Epithelial cell of proximal tubule (primary cell): ENCODE data around the gene MPDU1. TPM values are rescaled to one million over a fixed set of nuclear protein-coding genes. Genes with fewer than 3 reads are reported as not detected.

Experiments
- DNase-seq: peaks from one replicate; pipeline ENCODE4 v3.0.0-alpha.2; 2011; ENCODE audit warnings: low read depth
- H3K4me3 ChIP-seq: 2 replicates; pipeline ENCODE4 v1.5.1; 2011; ENCODE audit warnings: low read depth, mild to moderate bottlenecking, low read length
- total RNA-seq: library from RNA; depleted of rRNA; stranded (reverse); fragments of >200 nt; gene quantifications from 2 replicates; pipeline ENCODE4 v1.2.3, GENCODE V29; 2015
- TF ChIP-seq, protein P1 (sequence below): conservative IDR thresholded peaks from 2 replicates; pipeline ENCODE4 v1.5.1; 2012; ENCODE audit warnings: low read depth, mild to moderate bottlenecking, low read length

Gene MPDU1
- 236 and 272 TPM in 2 replicates for total RNA-seq

DNA sequence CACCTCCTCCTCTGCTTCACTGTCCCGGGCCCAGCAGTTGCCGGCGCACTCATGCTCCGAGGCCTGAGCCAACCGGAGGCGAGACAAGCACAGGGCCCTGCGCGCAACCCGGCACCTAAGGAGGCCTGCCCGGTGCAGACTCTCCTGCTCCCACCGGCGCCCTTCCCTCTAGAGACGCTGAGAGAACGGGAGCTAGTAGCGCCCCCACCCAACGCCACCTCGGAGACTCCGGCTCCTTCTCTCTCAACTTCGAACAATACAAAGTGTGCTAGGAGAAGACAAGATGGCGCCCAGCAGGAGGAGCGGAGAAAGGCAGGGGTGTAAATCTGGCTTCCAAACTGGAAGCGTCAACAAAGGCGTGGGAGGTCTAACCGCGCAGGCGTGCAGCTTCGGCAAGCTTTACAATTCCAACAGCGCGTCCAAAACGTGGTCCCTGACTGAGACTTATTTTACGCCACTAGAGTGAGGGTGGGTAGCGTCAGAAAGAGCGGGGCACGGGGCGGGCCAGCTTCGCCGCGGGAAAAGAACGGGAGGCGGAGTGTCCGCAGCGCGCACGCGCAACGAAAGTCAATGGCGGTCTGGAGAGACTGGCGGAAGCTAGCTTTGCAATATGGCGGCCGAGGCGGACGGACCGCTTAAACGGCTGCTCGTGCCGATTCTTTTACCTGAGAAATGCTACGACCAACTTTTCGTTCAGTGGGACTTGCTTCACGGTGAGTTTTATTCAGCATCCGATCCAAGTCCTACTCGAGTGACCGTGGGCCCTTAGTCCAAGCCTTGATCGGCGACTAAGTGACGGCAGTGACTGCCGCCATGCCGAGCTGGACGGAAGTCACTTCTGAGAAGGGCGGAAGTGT lies at the start of gene MPDU1:
Gene MPDU1 (plus strand): TSS at position 600 of the 857 bp plus-strand sequence. CDS start 11 bp downstream, at position 611.
- peak; percentile 74 for DNase-seq
- TF ChIP-seq, protein P1, sequence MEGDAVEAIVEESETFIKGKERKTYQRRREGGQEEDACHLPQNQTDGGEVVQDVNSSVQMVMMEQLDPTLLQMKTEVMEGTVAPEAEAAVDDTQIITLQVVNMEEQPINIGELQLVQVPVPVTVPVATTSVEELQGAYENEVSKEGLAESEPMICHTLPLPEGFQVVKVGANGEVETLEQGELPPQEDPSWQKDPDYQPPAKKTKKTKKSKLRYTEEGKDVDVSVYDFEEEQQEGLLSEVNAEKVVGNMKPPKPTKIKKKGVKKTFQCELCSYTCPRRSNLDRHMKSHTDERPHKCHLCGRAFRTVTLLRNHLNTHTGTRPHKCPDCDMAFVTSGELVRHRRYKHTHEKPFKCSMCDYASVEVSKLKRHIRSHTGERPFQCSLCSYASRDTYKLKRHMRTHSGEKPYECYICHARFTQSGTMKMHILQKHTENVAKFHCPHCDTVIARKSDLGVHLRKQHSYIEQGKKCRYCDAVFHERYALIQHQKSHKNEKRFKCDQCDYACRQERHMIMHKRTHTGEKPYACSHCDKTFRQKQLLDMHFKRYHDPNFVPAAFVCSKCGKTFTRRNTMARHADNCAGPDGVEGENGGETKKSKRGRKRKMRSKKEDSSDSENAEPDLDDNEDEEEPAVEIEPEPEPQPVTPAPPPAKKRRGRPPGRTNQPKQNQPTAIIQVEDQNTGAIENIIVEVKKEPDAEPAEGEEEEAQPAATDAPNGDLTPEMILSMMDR: peak; percentile 3
- H3K4me3 ChIP-seq: peak within 1 kb of the TSS; percentile 63

GRCh38 chr17:7538050-7538449 lies 45.6 kb upstream of the MPDU1 start:
- DNase-seq: no peak
- TF ChIP-seq, protein P1: no peak
- H3K4me3 ChIP-seq: no peak overlapping the region

DNA sequence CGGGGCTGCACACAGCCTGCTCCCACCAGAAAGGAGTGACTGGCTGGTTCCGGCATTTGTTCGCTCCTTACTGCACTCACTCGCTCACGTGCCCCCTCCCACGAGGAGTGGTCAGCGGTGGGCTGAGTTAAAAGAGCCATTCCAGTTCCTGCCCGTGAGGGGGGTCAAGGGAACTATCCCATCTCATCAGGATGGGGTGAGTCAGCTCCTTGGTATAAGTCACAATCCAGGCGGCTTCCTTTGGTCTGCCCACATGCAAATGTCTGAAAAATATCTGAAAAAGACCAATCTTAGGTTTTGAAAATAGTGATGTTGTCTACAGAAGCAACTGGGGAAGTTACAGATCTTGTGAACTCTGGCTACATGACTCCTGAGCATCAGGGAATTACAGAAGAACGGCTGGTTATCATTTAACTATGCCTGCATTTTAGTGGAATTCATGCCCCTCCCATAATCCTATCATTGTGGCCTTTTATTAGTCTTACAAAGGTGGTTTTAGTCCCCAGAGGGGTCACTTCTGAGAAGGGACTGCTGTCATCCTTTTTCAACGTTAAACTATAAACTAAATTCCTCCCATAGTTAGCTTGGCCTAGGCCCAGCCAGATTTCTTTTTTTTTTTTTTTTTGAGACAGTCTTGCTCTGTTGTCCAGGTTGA lies 44.6 kb upstream of the MPDU1 start:
- DNase-seq: no peak
- no peak overlapping the region for H3K4me3 ChIP-seq
- TF ChIP-seq, protein P1: no peak

DNA sequence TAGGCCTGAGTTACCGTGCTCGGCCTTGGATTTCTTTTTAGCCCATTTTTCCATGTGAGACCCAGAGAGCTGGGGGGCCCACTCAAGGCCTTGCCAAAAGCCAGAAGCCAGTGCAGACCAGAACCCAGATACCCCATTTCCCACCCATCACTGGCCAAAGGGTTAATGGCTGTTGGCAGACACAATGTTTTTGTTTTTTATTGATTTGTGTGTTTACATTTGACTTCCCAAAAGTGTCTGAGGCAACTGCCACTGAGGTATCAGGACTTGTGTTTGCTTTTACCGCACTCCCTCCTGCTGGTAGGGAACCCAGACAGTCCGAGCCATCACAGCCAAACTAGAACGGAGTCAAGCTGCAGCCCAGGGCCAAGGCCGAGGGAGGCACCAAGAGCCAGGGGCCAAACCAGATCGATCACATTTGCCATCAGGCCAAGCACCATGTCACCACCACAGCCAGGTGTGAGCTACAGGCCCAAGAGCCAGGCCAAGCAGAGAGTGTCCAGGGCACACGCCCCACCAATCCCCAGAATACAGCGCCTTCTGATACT lies 42.5 kb upstream of the MPDU1 start:
- TF ChIP-seq, protein P1: no peak
- H3K4me3 ChIP-seq: no peak overlapping the region
- DNase-seq: no peak

DNA sequence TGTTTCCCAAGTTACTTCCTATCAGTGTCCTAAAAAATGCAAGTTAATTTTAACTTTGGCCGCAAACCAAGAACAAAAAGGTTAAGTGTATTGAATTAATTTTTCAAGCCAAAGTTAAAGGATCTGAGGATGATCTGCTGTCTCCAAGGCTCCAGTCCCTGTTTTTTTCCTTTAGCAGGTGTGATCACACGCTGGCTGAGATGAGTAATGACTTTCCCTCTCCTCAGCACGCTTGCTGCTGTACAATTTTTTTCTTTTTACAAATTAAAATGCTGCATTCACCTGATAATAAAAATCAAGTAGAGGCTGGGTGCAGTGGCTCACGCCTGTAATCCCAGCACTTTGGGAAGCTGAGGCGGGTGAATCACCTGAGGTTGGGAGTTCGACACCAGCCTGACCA lies 38.7 kb upstream of the MPDU1 start:
- no peak overlapping the region for H3K4me3 ChIP-seq
- TF ChIP-seq, protein P1: no peak
- no peak for DNase-seq

- DNase-seq: no peak
- peak within 1 kb of the TSS; percentile 78 for H3K4me3 ChIP-seq
- TF ChIP-seq, protein P1: peak; percentile 9
Measured at GRCh38 chr17:7548585-7549400, 34.9 kb upstream of the MPDU1 start, which contains the start of gene TNFSF12. Gene TNFSF12 (plus strand): TSS chr17:7549058. CDS start chr17:7549154, 96 bp downstream.
